HCT116 (cell line): Measurements from ENCODE around the gene EFR3B. TPM values are rescaled to one million over a fixed set of nuclear protein-coding genes. Genes with fewer than 3 reads are reported as not detected.

Source experiments
- ATAC-seq: fragments of 200-7000 bp; cut with Tn5 transposase; 2 replicates; pipeline ENCODE4 v1.9.1; 2020; ENCODE audit warnings: mild to moderate bottlenecking, moderate library complexity
- BruUV-seq: library from RNA; stranded (reverse); fragments of 400-500 nt; replicated peaks from 2 replicates; lab custom pipeline; 2021; lab: Mats Ljungman, UMichigan
- CTCF ChIA-PET: fragments of 300-600 bp; sonication (Branson Sonifier 250); formaldehyde crosslinking; loops from one replicate; lab custom pipeline; 2021; ENCODE audit warnings: antibody characterized with exemption; lab: Charles Lee
- POLR2A ChIA-PET: fragments of 300-600, 350-600 bp; sonication (Branson Sonifier 250); formaldehyde crosslinking; loops from one replicate; lab custom pipeline; 2021; ENCODE audit warnings: antibody characterized with exemption; lab: Charles Lee
- RAD21 ChIA-PET, 2 experiments: fragments of 300-600 bp; sonication (Branson Sonifier 250); formaldehyde crosslinking; loops; one replicate each; lab custom pipeline; 2023; ENCODE audit warnings: low total read pairs in 2 of 2; ENCODE audit not compliant: uncharacterized antibody in 2 of 2, unreplicated experiment in 2 of 2, low non-redundant PET in 1 of 2; lab: Charles Lee
- DNase-seq: peaks from one replicate; pipeline ENCODE4 v3.0.0-alpha.2; 2010; ENCODE audit warnings: low read depth, low spot score
- H2AFZ ChIP-seq: fragments of 200-600 bp; shearing (Covaris generic), sonication (generic); 2 replicates; pipeline ENCODE4 v1.6.1; 2017; ENCODE audit warnings: low read depth, mixed run types, mixed read lengths, antibody characterized with exemption, low read length; ENCODE audit not compliant: poor library complexity, severe bottlenecking
- H3K27ac ChIP-seq: 2 replicates; pipeline ENCODE4 v1.5.1; 2012; ENCODE audit warnings: low read depth, low read length
- H3K27me3 ChIP-seq: fragments of 200-600 bp; sonication (generic); 2 replicates; pipeline ENCODE4 v1.6.1; 2016; ENCODE audit warnings: mixed run types, low read length, mixed read lengths; ENCODE audit not compliant: insufficient read depth
- H3K36me3 ChIP-seq, 2 experiments: fragments of 200-500 bp in 1 of 2; fragments of 200-600 bp in 1 of 2; sonication (Bioruptor generic) in 1 of 2; sonication (generic) in 1 of 2; 2 replicates each; pipeline versions ENCODE4 v1.5.1 to v1.6.1; 2014 to 2016; ENCODE audit warnings: low read length in 2 of 2, inconsistent platforms in 1 of 2, mixed read lengths in 1 of 2, mixed run types in 1 of 2; ENCODE audit not compliant: insufficient read depth in 2 of 2, control insufficient read depth in 1 of 2
- H3K4me1 ChIP-seq, 2 experiments: fragments of 200-600 bp in 1 of 2; sonication (generic) in 1 of 2; 2 replicates each; pipeline versions ENCODE4 v1.5.1 to v1.6.1; 2012 to 2017; ENCODE audit warnings: low read length in 2 of 2, inconsistent platforms in 1 of 2, mild to moderate bottlenecking in 1 of 2, mixed read lengths in 1 of 2, mixed run types in 1 of 2, moderate library complexity in 1 of 2; ENCODE audit not compliant: insufficient read depth in 2 of 2, control insufficient read depth in 1 of 2
- H3K4me2 ChIP-seq: fragments of 200-600 bp; sonication (generic); 2 replicates; pipeline ENCODE4 v1.6.1; 2017; ENCODE audit warnings: mixed run types, low read length, mixed read lengths
- H3K4me3 ChIP-seq, 2 experiments: fragments of 200-600 bp in 1 of 2; sonication (generic) in 1 of 2; replicated peaks in 1 of 2; 2 replicates each; pipeline ENCODE4 v1.5.1; 2011 to 2016; ENCODE audit warnings: low read length in 2 of 2, control low read depth in 1 of 2, low read depth in 1 of 2, mild to moderate bottlenecking in 1 of 2, mixed read lengths in 1 of 2, mixed run types in 1 of 2
- H3K79me2 ChIP-seq: fragments of 200-600 bp; sonication (generic); 2 replicates; pipeline ENCODE4 v1.6.1; 2017; ENCODE audit warnings: mild to moderate bottlenecking, mixed run types, low read length, moderate library complexity, mixed read lengths; ENCODE audit not compliant: insufficient read depth
- H3K9ac ChIP-seq: fragments of 200-600 bp; sonication (generic); 2 replicates; pipeline ENCODE4 v1.6.1; 2016; ENCODE audit warnings: low read length, mixed read lengths
- H3K9me2 ChIP-seq: fragments of 200-600 bp; sonication (generic), shearing (Covaris generic); 2 replicates; pipeline ENCODE4 v1.6.1; 2017; ENCODE audit warnings: mixed run types, mild to moderate bottlenecking, moderate library complexity; ENCODE audit not compliant: insufficient read depth
- H3K9me3 ChIP-seq, 2 experiments: fragments of 200-500 bp in 1 of 2; fragments of 200-600 bp in 1 of 2; sonication (Bioruptor generic) in 1 of 2; sonication (generic) in 1 of 2; 2 replicates each; pipeline ENCODE4 v1.6.1; 2014 to 2017; ENCODE audit warnings: low read length in 2 of 2, mixed read lengths in 2 of 2, inconsistent platforms in 1 of 2, low read depth in 1 of 2, mild to moderate bottlenecking in 1 of 2, mixed run types in 1 of 2, moderate library complexity in 1 of 2; ENCODE audit not compliant: control insufficient read depth in 1 of 2, insufficient read depth in 1 of 2
- H4K20me1 ChIP-seq: fragments of 200-600 bp; sonication (generic), shearing (Covaris generic); 2 replicates; pipeline ENCODE4 v1.6.1; 2017; ENCODE audit warnings: mixed run types, mild to moderate bottlenecking, moderate library complexity; ENCODE audit not compliant: insufficient read depth
- CEBPB ChIP-seq: IDR thresholded peaks from 2 replicates; pipeline ENCODE4 v1.6.1; 2012; ENCODE audit warnings: low read depth
- CTCF ChIP-seq, 3 experiments: fragments of 200-600 bp in 1 of 3; sonication (generic) in 1 of 3; IDR thresholded peaks in 2 of 3; conservative IDR thresholded peaks in 1 of 3; 2 replicates each; pipeline ENCODE4 v1.5.1; 2012 to 2017; ENCODE audit warnings: low read depth in 2 of 3, low read length in 2 of 3, antibody characterized with exemption in 1 of 3, borderline replicate concordance in 1 of 3, control low read depth in 1 of 3, mild to moderate bottlenecking in 1 of 3, mixed read lengths in 1 of 3, mixed run types in 1 of 3, moderate library complexity in 1 of 3; ENCODE audit not compliant: insufficient read depth in 1 of 3
- EGR1 ChIP-seq: IDR thresholded peaks from 2 replicates; pipeline ENCODE4 v1.6.1; 2012; ENCODE audit warnings: low read depth
- ELF1 ChIP-seq: IDR thresholded peaks from 2 replicates; pipeline ENCODE4 v1.6.1; 2012; ENCODE audit warnings: low read depth, borderline replicate concordance
- EZH2 ChIP-seq: fragments of 200-600 bp; sonication (generic); IDR thresholded peaks from 2 replicates; pipeline ENCODE4 v1.6.1; 2017; ENCODE audit warnings: antibody characterized with exemption, mixed run types
- EZH2phosphoT487 ChIP-seq: fragments of 200-600 bp; IDR thresholded peaks from 2 replicates; pipeline ENCODE4 v1.6.1; 2018; ENCODE audit warnings: antibody characterized with exemption, borderline replicate concordance
- FOSL1 ChIP-seq: IDR thresholded peaks from 2 replicates; pipeline ENCODE4 v1.6.1; 2012; ENCODE audit warnings: low read depth
- JUND ChIP-seq: IDR thresholded peaks from 2 replicates; pipeline ENCODE4 v1.6.1; 2012
- POLR2AphosphoS5 ChIP-seq: IDR thresholded peaks from 2 replicates; pipeline ENCODE4 v1.6.1; 2011; ENCODE audit warnings: mild to moderate bottlenecking, low read depth, low read length, moderate library complexity
- RAD21 ChIP-seq: IDR thresholded peaks from 2 replicates; pipeline ENCODE4 v1.6.1; 2012; ENCODE audit warnings: low read depth, mild to moderate bottlenecking
- SP1 ChIP-seq: IDR thresholded peaks from 2 replicates; pipeline ENCODE4 v1.6.1; 2012; ENCODE audit warnings: low read depth
- SRF ChIP-seq: IDR thresholded peaks from 2 replicates; pipeline ENCODE4 v1.6.1; 2012; ENCODE audit warnings: low read depth
- YY1 ChIP-seq: IDR thresholded peaks from 2 replicates; pipeline ENCODE4 v1.6.1; 2011; ENCODE audit warnings: low read length, low read depth, moderate library complexity, mild to moderate bottlenecking; ENCODE audit not compliant: insufficient replicate concordance; ENCODE audit errors: extremely low read depth
- ZNF274 ChIP-seq: fragments of 200-500 bp; sonication (Bioruptor generic); IDR thresholded peaks from 2 replicates; pipeline ENCODE4 v1.6.1; 2014; ENCODE audit warnings: mild to moderate bottlenecking, low read depth, low read length, inconsistent platforms
- intact Hi-C: fragments of 100-400 bp; cut with micrococcal nuclease; formaldehyde crosslinking; loops from 2 replicates; pipeline ENCODE4 v1.10.0; 2022
- total RNA-seq: library from RNA; stranded (reverse); gene quantifications from one replicate; pipeline ENCODE4 v1.2.1, GENCODE V29; 2021; ENCODE audit not compliant: unreplicated experiment
- TF ChIP-seq, protein P1 (sequence below): IDR thresholded peaks from 2 replicates; pipeline ENCODE4 v1.6.1; 2012

EFR3B gene
- total RNA-seq, 1 experiment from 2014 or later: 0.96 TPM

- Histone ChIP-seq H3K4me2 (no peak overlapping the region), H2AFZ (no peak overlapping the region), H3K27me3 (0 out of 2 replicates have a peak, but pooled peaks cover 4% of the 10 kb centered on the region), H3K27ac (no peak overlapping the region), H3K79me2 (no peaks in the 10 kb centered on the region), H3K4me1 (peaks cover 0 to 3% of the 10 kb centered on the region in 2 experiments; a peak in 1 of 4 replicates), H3K9ac (no peak overlapping the region), H3K9me3 (no peaks in the 10 kb centered on the region), H4K20me1 (no peaks in the 10 kb centered on the region), H3K4me3 (no peak overlapping the region), H3K36me3 (no peaks in the 10 kb centered on the region), H3K9me2 (no peaks in the 10 kb centered on the region)
- BruUV-seq: no TSS peak
- ATAC-seq (no peak), DNase-seq (no peak)
- RAD21 ChIA-PET: interaction anchor here (1.1 to 3.3 kb wide), 2 partner anchors 155 to 156 kb away, joined by 3 to 44 read pairs; no protein-coding TSS in a partner anchor
- intact Hi-C loops: no loop called here
- TF ChIP-seq JUND: no peak
- TF ChIP-seq, protein P1, sequence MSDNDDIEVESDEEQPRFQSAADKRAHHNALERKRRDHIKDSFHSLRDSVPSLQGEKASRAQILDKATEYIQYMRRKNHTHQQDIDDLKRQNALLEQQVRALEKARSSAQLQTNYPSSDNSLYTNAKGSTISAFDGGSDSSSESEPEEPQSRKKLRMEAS: no peak
- CTCF ChIA-PET: interaction anchor here (4.6 kb wide), 1 partner anchor 155 kb away, joined by 180 read pairs; no protein-coding TSS in a partner anchor
- POLR2A ChIA-PET: no interaction called here
Observed at GRCh38 chr2:25131253-25131566, 89.3 kb downstream of the EFR3B start.

DNA sequence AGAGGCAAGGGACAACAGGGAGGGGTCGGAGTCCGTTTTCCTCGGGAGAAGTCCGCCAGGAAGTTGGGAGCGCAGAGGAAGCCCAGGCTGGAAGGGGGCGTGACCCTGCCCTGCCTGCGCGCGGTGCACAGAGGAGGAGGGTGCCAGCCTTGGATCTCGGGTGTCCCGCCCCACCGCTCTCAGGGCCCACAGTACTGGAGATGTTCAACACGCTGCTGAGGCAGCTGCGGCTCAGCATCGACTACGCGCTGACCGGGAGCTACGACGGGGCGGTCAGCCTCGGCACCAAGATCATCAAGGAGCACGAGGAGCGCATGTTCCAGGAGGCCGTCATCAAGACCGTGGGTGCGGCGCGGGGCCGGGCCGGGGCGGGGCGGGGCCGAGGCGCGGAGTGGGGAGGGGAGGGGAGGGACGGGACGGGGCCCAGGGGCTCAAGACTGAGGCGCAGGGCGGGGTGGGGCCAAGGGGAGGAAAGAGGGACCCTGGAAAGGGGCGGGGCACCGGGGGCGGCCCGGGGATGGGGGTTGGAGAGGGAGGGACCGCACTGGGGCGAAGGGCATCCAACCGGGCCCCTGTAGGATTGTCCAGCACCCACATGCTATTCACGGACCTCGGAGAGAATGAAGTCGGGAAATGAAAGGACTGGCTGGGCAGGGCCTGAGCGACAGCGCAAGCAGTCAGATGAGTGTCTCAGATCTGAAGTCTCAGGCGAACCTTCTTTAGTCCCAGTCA, 89.9 kb downstream of the EFR3B start:
- Histone ChIP-seq H3K27me3 (0 out of 2 replicates have a peak, but pooled peaks cover 4% of the 10 kb centered on the region), H3K9ac (no peak overlapping the region), H3K9me3 (no peaks in the 10 kb centered on the region), H3K36me3 (no peaks in the 10 kb centered on the region), H3K27ac (no peak overlapping the region), H3K4me2 (no peak overlapping the region), H3K4me3 (no peak overlapping the region), H3K79me2 (no peaks in the 10 kb centered on the region), H4K20me1 (no peaks in the 10 kb centered on the region), H2AFZ (no peak overlapping the region), H3K4me1 (peaks cover 0 to 3% of the 10 kb centered on the region in 2 experiments; a peak in 1 of 4 replicates), H3K9me2 (no peaks in the 10 kb centered on the region)
- BruUV-seq: no TSS peak
- TF ChIP-seq POLR2AphosphoS5 (no peak), CTCF (IDR thresholded peaks at IDR 0.05 in 2 of 3, conservative IDR thresholded peaks at IDR 0.05 in 1 of 3; ENCODE audit: borderline replicate concordance in 1 of 3, insufficient read depth in 1 of 3, low read depth in 2 of 3, low read length in 2 of 3) (no peak), RAD21 (no peak), EZH2phosphoT487 (no peak), EZH2 (no peak), SRF (no peak), FOSL1 (no peak), CEBPB (no peak), YY1 (no peak), EGR1 (no peak), SP1 (no peak), JUND (no peak), ELF1 (no peak), ZNF274 (no peak)
- ChIA-PET POLR2A (no interaction called here), CTCF (interaction anchor here (4.6 kb wide), 1 partner anchor 156 kb away, joined by 180 read pairs; no protein-coding TSS in a partner anchor), RAD21 (interaction anchor here (1.1 to 3.3 kb wide), 2 partner anchors 156 to 157 kb away, joined by 3 to 44 read pairs; no protein-coding TSS in a partner anchor)
- intact Hi-C loops: no loop called here
- DNase-seq (no peak), ATAC-seq (no peak)
